Peyer's patch (tissue), 4 donors: Measurements from ENCODE around the gene BCL3.

Source experiments
- CTCF ChIP-seq, 6 experiments: fragments of 450-650 bp in 4 of 6; fragments of 200-600 bp in 2 of 6; sonication (generic) in 1 of 6; IDR thresholded peaks; one replicate each; pipeline ENCODE4 v1.5.1; 2017 to 2019; ENCODE audit warnings: antibody characterized with exemption in 6 of 6, mild to moderate bottlenecking in 3 of 6, moderate library complexity in 1 of 6
- POLR2A ChIP-seq, 2 donors: fragments of 450-650 bp; IDR thresholded peaks; one replicate each; pipeline ENCODE4 v1.5.1; 2017; ENCODE audit warnings: antibody characterized with exemption in 2 of 2, mild to moderate bottlenecking in 2 of 2, moderate library complexity in 2 of 2

DNA sequence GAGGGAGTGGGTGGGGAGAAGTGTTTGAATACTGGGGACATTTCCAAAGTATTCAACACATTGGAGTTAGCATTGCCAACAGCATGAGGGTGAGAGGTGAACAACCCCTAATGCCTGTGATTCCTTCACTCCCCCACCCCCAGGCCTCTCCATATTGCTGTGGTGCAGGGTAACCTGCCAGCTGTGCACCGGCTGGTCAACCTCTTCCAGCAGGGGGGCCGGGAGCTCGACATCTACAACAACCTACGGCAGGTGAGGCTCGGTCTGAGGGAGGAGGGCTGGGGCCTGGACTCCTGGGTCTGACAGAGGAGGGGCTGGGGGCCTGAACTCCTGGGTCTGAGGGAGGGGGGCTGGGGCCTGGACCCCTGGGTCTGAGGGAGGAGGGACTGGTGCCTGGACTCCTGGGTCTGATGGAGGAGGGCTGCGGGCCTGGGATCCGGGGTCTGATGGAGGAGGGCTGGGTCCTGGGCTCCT lies 7.6 kb downstream of the BCL3 start:
- TF ChIP-seq CTCF (IDR thresholded peaks at IDR 0.05) (no peak), POLR2A (IDR thresholded peaks at IDR 0.05) (no peak)
